HCT116 (cell line): ENCODE results near the gene DRAP1. TPM values are rescaled to one million over a fixed set of nuclear protein-coding genes. Genes with fewer than 3 reads are reported as not detected.
A peak's percentile ranks its signal among the peaks of the same experiment; 100 is the strongest.

Experiments used
- ATAC-seq: fragments of 200-7000 bp; cut with Tn5 transposase; 2 replicates; pipeline ENCODE4 v1.9.1; 2020; ENCODE audit warnings: mild to moderate bottlenecking, moderate library complexity
- BruUV-seq: library from RNA; stranded (reverse); fragments of 400-500 nt; replicated peaks from 2 replicates; lab custom pipeline; 2021; lab: Mats Ljungman, UMichigan
- CTCF ChIA-PET: fragments of 300-600 bp; sonication (Branson Sonifier 250); formaldehyde crosslinking; loops from one replicate; lab custom pipeline; 2021; ENCODE audit warnings: antibody characterized with exemption; lab: Charles Lee
- POLR2A ChIA-PET: fragments of 300-600, 350-600 bp; sonication (Branson Sonifier 250); formaldehyde crosslinking; loops from one replicate; lab custom pipeline; 2021; ENCODE audit warnings: antibody characterized with exemption; lab: Charles Lee
- RAD21 ChIA-PET, 2 experiments: fragments of 300-600 bp; sonication (Branson Sonifier 250); formaldehyde crosslinking; loops; one replicate each; lab custom pipeline; 2023; ENCODE audit warnings: low total read pairs in 2 of 2; ENCODE audit not compliant: uncharacterized antibody in 2 of 2, unreplicated experiment in 2 of 2, low non-redundant PET in 1 of 2; lab: Charles Lee
- DNase-seq: peaks from one replicate; pipeline ENCODE4 v3.0.0-alpha.2; 2010; ENCODE audit warnings: low read depth, low spot score
- H2AFZ ChIP-seq: fragments of 200-600 bp; shearing (Covaris generic), sonication (generic); 2 replicates; pipeline ENCODE4 v1.6.1; 2017; ENCODE audit warnings: low read depth, mixed run types, mixed read lengths, antibody characterized with exemption, low read length; ENCODE audit not compliant: poor library complexity, severe bottlenecking
- H3K27ac ChIP-seq: 2 replicates; pipeline ENCODE4 v1.5.1; 2012; ENCODE audit warnings: low read depth, low read length
- H3K27me3 ChIP-seq: fragments of 200-600 bp; sonication (generic); 2 replicates; pipeline ENCODE4 v1.6.1; 2016; ENCODE audit warnings: mixed run types, low read length, mixed read lengths; ENCODE audit not compliant: insufficient read depth
- H3K36me3 ChIP-seq, 2 experiments: fragments of 200-500 bp in 1 of 2; fragments of 200-600 bp in 1 of 2; sonication (Bioruptor generic) in 1 of 2; sonication (generic) in 1 of 2; 2 replicates each; pipeline versions ENCODE4 v1.5.1 to v1.6.1; 2014 to 2016; ENCODE audit warnings: low read length in 2 of 2, inconsistent platforms in 1 of 2, mixed read lengths in 1 of 2, mixed run types in 1 of 2; ENCODE audit not compliant: insufficient read depth in 2 of 2, control insufficient read depth in 1 of 2
- H3K4me1 ChIP-seq, 2 experiments: fragments of 200-600 bp in 1 of 2; sonication (generic) in 1 of 2; 2 replicates each; pipeline versions ENCODE4 v1.5.1 to v1.6.1; 2012 to 2017; ENCODE audit warnings: low read length in 2 of 2, inconsistent platforms in 1 of 2, mild to moderate bottlenecking in 1 of 2, mixed read lengths in 1 of 2, mixed run types in 1 of 2, moderate library complexity in 1 of 2; ENCODE audit not compliant: insufficient read depth in 2 of 2, control insufficient read depth in 1 of 2
- H3K4me2 ChIP-seq: fragments of 200-600 bp; sonication (generic); 2 replicates; pipeline ENCODE4 v1.6.1; 2017; ENCODE audit warnings: mixed run types, low read length, mixed read lengths
- H3K4me3 ChIP-seq, 2 experiments: fragments of 200-600 bp in 1 of 2; sonication (generic) in 1 of 2; replicated peaks in 1 of 2; 2 replicates each; pipeline ENCODE4 v1.5.1; 2011 to 2016; ENCODE audit warnings: low read length in 2 of 2, control low read depth in 1 of 2, low read depth in 1 of 2, mild to moderate bottlenecking in 1 of 2, mixed read lengths in 1 of 2, mixed run types in 1 of 2
- H3K79me2 ChIP-seq: fragments of 200-600 bp; sonication (generic); 2 replicates; pipeline ENCODE4 v1.6.1; 2017; ENCODE audit warnings: mild to moderate bottlenecking, mixed run types, low read length, moderate library complexity, mixed read lengths; ENCODE audit not compliant: insufficient read depth
- H3K9ac ChIP-seq: fragments of 200-600 bp; sonication (generic); 2 replicates; pipeline ENCODE4 v1.6.1; 2016; ENCODE audit warnings: low read length, mixed read lengths
- H3K9me2 ChIP-seq: fragments of 200-600 bp; sonication (generic), shearing (Covaris generic); 2 replicates; pipeline ENCODE4 v1.6.1; 2017; ENCODE audit warnings: mixed run types, mild to moderate bottlenecking, moderate library complexity; ENCODE audit not compliant: insufficient read depth
- H3K9me3 ChIP-seq, 2 experiments: fragments of 200-500 bp in 1 of 2; fragments of 200-600 bp in 1 of 2; sonication (Bioruptor generic) in 1 of 2; sonication (generic) in 1 of 2; 2 replicates each; pipeline ENCODE4 v1.6.1; 2014 to 2017; ENCODE audit warnings: low read length in 2 of 2, mixed read lengths in 2 of 2, inconsistent platforms in 1 of 2, low read depth in 1 of 2, mild to moderate bottlenecking in 1 of 2, mixed run types in 1 of 2, moderate library complexity in 1 of 2; ENCODE audit not compliant: control insufficient read depth in 1 of 2, insufficient read depth in 1 of 2
- H4K20me1 ChIP-seq: fragments of 200-600 bp; sonication (generic), shearing (Covaris generic); 2 replicates; pipeline ENCODE4 v1.6.1; 2017; ENCODE audit warnings: mixed run types, mild to moderate bottlenecking, moderate library complexity; ENCODE audit not compliant: insufficient read depth
- ATF3 ChIP-seq: IDR thresholded peaks from 2 replicates; pipeline ENCODE4 v1.6.1; 2012
- CEBPB ChIP-seq: IDR thresholded peaks from 2 replicates; pipeline ENCODE4 v1.6.1; 2012; ENCODE audit warnings: low read depth
- EGR1 ChIP-seq: IDR thresholded peaks from 2 replicates; pipeline ENCODE4 v1.6.1; 2012; ENCODE audit warnings: low read depth
- EZH2 ChIP-seq: fragments of 200-600 bp; sonication (generic); IDR thresholded peaks from 2 replicates; pipeline ENCODE4 v1.6.1; 2017; ENCODE audit warnings: antibody characterized with exemption, mixed run types
- FOSL1 ChIP-seq: IDR thresholded peaks from 2 replicates; pipeline ENCODE4 v1.6.1; 2012; ENCODE audit warnings: low read depth
- MAX ChIP-seq: IDR thresholded peaks from 2 replicates; pipeline ENCODE4 v1.6.1; 2012
- POLR2A ChIP-seq: IDR thresholded peaks from 2 replicates; pipeline ENCODE4 v1.7.0; 2011; ENCODE audit warnings: borderline replicate concordance; ENCODE audit not compliant: insufficient read depth, insufficient read length; ENCODE audit errors: extremely low read depth
- POLR2AphosphoS5 ChIP-seq: IDR thresholded peaks from 2 replicates; pipeline ENCODE4 v1.6.1; 2011; ENCODE audit warnings: mild to moderate bottlenecking, low read depth, low read length, moderate library complexity
- REST ChIP-seq: IDR thresholded peaks from 2 replicates; pipeline ENCODE4 v1.6.1; 2012; ENCODE audit warnings: low read depth
- SP1 ChIP-seq: IDR thresholded peaks from 2 replicates; pipeline ENCODE4 v1.6.1; 2012; ENCODE audit warnings: low read depth
- SRF ChIP-seq: IDR thresholded peaks from 2 replicates; pipeline ENCODE4 v1.6.1; 2012; ENCODE audit warnings: low read depth
- intact Hi-C: fragments of 100-400 bp; cut with micrococcal nuclease; formaldehyde crosslinking; loops from 2 replicates; pipeline ENCODE4 v1.10.0; 2022
- total RNA-seq: library from RNA; stranded (reverse); gene quantifications from one replicate; pipeline ENCODE4 v1.2.1, GENCODE V29; 2021; ENCODE audit not compliant: unreplicated experiment
- TF ChIP-seq, protein P1 (sequence below): IDR thresholded peaks from 2 replicates; pipeline ENCODE4 v1.6.1; 2011; ENCODE audit warnings: mild to moderate bottlenecking, low read length, moderate library complexity; ENCODE audit not compliant: insufficient replicate concordance; ENCODE audit errors: extremely low read depth

DRAP1 gene
- total RNA-seq, 1 experiment from 2014 or later, result 158 TPM

DNA sequence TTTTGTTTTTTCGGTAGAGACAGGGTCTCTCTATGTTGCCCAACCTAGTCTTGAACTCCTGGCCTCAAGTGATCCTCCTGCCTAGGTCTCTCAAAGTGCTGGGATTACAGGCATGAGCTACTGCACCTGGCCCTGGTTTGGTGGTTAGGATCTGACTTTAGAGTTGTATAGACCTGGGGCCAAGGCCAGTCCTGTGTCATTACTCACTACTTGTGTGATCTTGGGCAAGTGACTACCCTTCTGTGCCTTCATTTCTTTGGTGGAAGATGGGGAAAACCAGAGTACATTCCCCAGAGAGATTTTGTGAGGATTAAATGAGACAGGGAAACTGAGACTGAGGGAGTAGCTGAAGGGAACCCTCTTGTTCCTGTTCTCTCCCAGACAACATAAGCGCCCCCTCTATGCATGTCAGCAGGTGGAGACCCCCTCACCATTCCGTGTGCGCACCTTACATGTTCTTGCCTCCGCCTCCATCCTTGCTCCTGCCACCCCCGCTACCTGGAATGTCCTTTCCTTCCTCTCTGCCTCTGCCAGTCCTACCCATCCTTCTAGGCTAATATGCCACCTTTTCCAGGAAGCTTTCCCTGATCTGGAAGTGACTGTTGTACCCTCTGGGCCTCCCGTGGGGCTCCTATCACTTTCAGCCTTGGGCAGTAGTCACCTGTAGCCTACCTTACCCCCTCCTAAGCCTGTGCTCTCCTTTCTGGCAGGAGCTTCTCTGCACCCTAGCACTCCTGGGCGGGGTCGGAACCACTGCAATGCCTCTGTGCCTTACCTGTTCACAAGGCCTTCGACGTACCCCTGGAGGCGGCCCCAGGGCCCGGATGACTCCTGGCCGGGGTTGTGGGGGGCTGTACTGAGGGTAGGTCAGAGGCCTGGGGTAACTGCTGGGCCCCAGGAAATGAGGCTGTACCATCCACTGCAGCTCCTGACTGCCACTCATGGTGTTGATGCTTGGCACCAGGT lies 22.9 kb upstream of the DRAP1 start:
- intact Hi-C loops, result no loop called here
- ChIA-PET POLR2A (interaction anchor here (1.4 to 3.6 kb wide), 5 partner anchors 10 to 22 kb away, joined by 4 to 24 read pairs (median 6); no protein-coding TSS in a partner anchor), CTCF (interaction anchor here (1.0 kb wide), 1 partner anchor 8 kb away, joined by 3 read pairs; the partner anchor contains the start of gene FIBP), RAD21 (no interaction called here)
- Histone ChIP-seq H3K36me3 (peaks cover 10 to 52% of the 10 kb centered on the region in 2 experiments; a peak in 3 of 4 replicates), H3K27ac (peak overlapping the region; percentile 99), H3K4me2 (peak overlapping the region; percentile 71), H4K20me1 (peaks cover 31% of the 10 kb centered on the region; the same call in 1 of the 2 replicates), H3K27me3 (no peaks in the 10 kb centered on the region), H3K79me2 (peaks cover 90% of the 10 kb centered on the region), H2AFZ (no peak overlapping the region), H3K9me2 (no peaks in the 10 kb centered on the region), H3K9ac (peak overlapping the region; percentile 99), H3K4me1 (peaks cover 22 to 79% of the 10 kb centered on the region in 2 experiments), H3K4me3 (peak overlapping the region in 1 of 2 experiments; percentile 11; a peak in 1 of 4 replicates), H3K9me3 (no peaks in the 10 kb centered on the region)
- TF ChIP-seq EGR1, result no peak
- TF ChIP-seq REST, result no peak
- no peak for TF ChIP-seq POLR2A
- TF ChIP-seq EZH2, result no peak
- TF ChIP-seq CEBPB, result no peak
- TF ChIP-seq MAX, result no peak
- TF ChIP-seq POLR2AphosphoS5, result no peak
- TF ChIP-seq SP1, result no peak
- TF ChIP-seq FOSL1, result no peak
- TF ChIP-seq, protein P1, sequence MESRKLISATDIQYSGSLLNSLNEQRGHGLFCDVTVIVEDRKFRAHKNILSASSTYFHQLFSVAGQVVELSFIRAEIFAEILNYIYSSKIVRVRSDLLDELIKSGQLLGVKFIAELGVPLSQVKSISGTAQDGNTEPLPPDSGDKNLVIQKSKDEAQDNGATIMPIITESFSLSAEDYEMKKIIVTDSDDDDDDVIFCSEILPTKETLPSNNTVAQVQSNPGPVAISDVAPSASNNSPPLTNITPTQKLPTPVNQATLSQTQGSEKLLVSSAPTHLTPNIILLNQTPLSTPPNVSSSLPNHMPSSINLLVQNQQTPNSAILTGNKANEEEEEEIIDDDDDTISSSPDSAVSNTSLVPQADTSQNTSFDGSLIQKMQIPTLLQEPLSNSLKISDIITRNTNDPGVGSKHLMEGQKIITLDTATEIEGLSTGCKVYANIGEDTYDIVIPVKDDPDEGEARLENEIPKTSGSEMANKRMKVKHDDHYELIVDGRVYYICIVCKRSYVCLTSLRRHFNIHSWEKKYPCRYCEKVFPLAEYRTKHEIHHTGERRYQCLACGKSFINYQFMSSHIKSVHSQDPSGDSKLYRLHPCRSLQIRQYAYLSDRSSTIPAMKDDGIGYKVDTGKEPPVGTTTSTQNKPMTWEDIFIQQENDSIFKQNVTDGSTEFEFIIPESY, result no peak
- TF ChIP-seq ATF3, result no peak
- no peak for TF ChIP-seq SRF
- DNase-seq (no peak), ATAC-seq (no peak)
- no TSS peak for BruUV-seq
